Measurements from ENCODE around the gene CNBD2. TPM values are rescaled to one million over a fixed set of nuclear protein-coding genes. Genes with fewer than 3 reads are reported as not detected.
"Not testable (repeated sequence)": the region's sequence is repeated elsewhere in the genome, so short reads cannot be mapped to it uniquely, and the experiment has no call there.

CNBD2 gene
- total RNA-seq, 1 donor from 2014 or later: 3.1 TPM

GRCh38 chr20:36065427-36065998 lies 97.1 kb downstream of the CNBD2 start:
- Mint-ChIP-seq H3K36me3 (ENCODE audit: low read depth) (no peaks in the 10 kb centered on the region), H3K9me3 (peaks cover 5% of the 10 kb centered on the region), H3K27ac (no peak overlapping the region), H3K27me3 (peaks cover 29% of the 10 kb centered on the region), H3K4me1 (peaks cover 6% of the 10 kb centered on the region), H3K4me3 (peak overlapping the region; percentile 85)
- intact Hi-C loops (cut with micrococcal nuclease): loop anchor here (2.0 kb wide), 1 partner anchor 15 kb away; no protein-coding TSS in a partner anchor
- DNase-seq: peak; percentile 57

- Mint-ChIP-seq H3K36me3 (ENCODE audit: low read depth) (no peaks in the 10 kb centered on the region), H3K4me3 (no peak overlapping the region), H3K27me3 (peaks cover 29% of the 10 kb centered on the region), H3K27ac (no peak overlapping the region), H3K4me1 (peaks cover 6% of the 10 kb centered on the region), H3K9me3 (peaks cover 3% of the 10 kb centered on the region)
- no peak for DNase-seq
- intact Hi-C loops (cut with micrococcal nuclease): no loop called here
These were observed 98.4 kb downstream of the CNBD2 start for GRCh38 chr20:36066777-36067176.

GRCh38 chr20:36068526-36068925 lies 100.1 kb downstream of the CNBD2 start:
- H3K9me3 Mint-ChIP-seq; H3K27ac Mint-ChIP-seq; H3K4me1 Mint-ChIP-seq; H3K4me3 Mint-ChIP-seq; intact Hi-C loops (cut with micrococcal nuclease); DNase-seq; H3K36me3 Mint-ChIP-seq (ENCODE audit: low read depth): not testable (repeated sequence)
- peaks cover 28% of the 10 kb centered on the region for H3K27me3 Mint-ChIP-seq

- Mint-ChIP-seq H3K4me1 (peaks cover 2% of the 10 kb centered on the region), H3K4me3 (no peak overlapping the region), H3K36me3 (ENCODE audit: low read depth) (no peaks in the 10 kb centered on the region), H3K9me3 (no peaks in the 10 kb centered on the region), H3K27me3 (peaks cover 30% of the 10 kb centered on the region), H3K27ac (no peak overlapping the region)
- intact Hi-C loops (cut with micrococcal nuclease): no loop called here
- no peak for DNase-seq
These were observed 102.1 kb downstream of the CNBD2 start for GRCh38 chr20:36070451-36070850.

- H3K27ac Mint-ChIP-seq: no peak overlapping the region
- no peak for DNase-seq
- H3K36me3 Mint-ChIP-seq (ENCODE audit: low read depth): no peaks in the 10 kb centered on the region
- H3K4me3 Mint-ChIP-seq: no peak overlapping the region
- H3K9me3 Mint-ChIP-seq: no peaks in the 10 kb centered on the region
- peaks cover 30% of the 10 kb centered on the region for H3K27me3 Mint-ChIP-seq
- intact Hi-C loops (cut with micrococcal nuclease): no loop called here
- no peaks in the 10 kb centered on the region for H3K4me1 Mint-ChIP-seq
These were observed 103.5 kb downstream of the CNBD2 start for GRCh38 chr20:36071848-36072247.

- Mint-ChIP-seq H3K4me3 (no peak overlapping the region), H3K9me3 (no peaks in the 10 kb centered on the region), H3K36me3 (ENCODE audit: low read depth) (no peaks in the 10 kb centered on the region), H3K27me3 (peaks cover 34% of the 10 kb centered on the region), H3K27ac (no peak overlapping the region), H3K4me1 (no peaks in the 10 kb centered on the region)
- intact Hi-C loops (cut with micrococcal nuclease): no loop called here
- no peak for DNase-seq
These were observed 106.6 kb downstream of the CNBD2 start for GRCh38 chr20:36074983-36075382.

- H3K4me1 Mint-ChIP-seq; H3K9me3 Mint-ChIP-seq; H3K36me3 Mint-ChIP-seq (ENCODE audit: low read depth); H3K4me3 Mint-ChIP-seq; DNase-seq; intact Hi-C loops (cut with micrococcal nuclease); H3K27ac Mint-ChIP-seq: not testable (repeated sequence)
- peaks cover 22% of the 10 kb centered on the region for H3K27me3 Mint-ChIP-seq
These were observed 109.4 kb downstream of the CNBD2 start for GRCh38 chr20:36077762-36078161.

GRCh38 chr20:36079486-36079885 lies 111.1 kb downstream of the CNBD2 start:
- no peaks in the 10 kb centered on the region for H3K9me3 Mint-ChIP-seq
- no peaks in the 10 kb centered on the region for H3K36me3 Mint-ChIP-seq (ENCODE audit: low read depth)
- H3K27ac Mint-ChIP-seq: no peak overlapping the region
- DNase-seq: no peak
- no peak overlapping the region for H3K4me3 Mint-ChIP-seq
- intact Hi-C loops (cut with micrococcal nuclease): no loop called here
- H3K27me3 Mint-ChIP-seq: peaks cover 23% of the 10 kb centered on the region
- no peaks in the 10 kb centered on the region for H3K4me1 Mint-ChIP-seq

- H3K4me3 Mint-ChIP-seq; H3K36me3 Mint-ChIP-seq (ENCODE audit: low read depth); H3K9me3 Mint-ChIP-seq; H3K27ac Mint-ChIP-seq; intact Hi-C loops (cut with micrococcal nuclease); H3K4me1 Mint-ChIP-seq; DNase-seq: not testable (repeated sequence)
- H3K27me3 Mint-ChIP-seq: peaks cover 23% of the 10 kb centered on the region
These were observed 111.6 kb downstream of the CNBD2 start for GRCh38 chr20:36079984-36080383.

Other genes with a start within 250 kb of the CNBD2 start
- 352 and 354 TPM in 2 replicates for gene RBM39, start 226.3 kb upstream of the CNBD2 start, total RNA-seq
- 53.8 and 62.9 TPM in 2 replicates for gene PHF20, start 196.6 kb upstream of the CNBD2 start, total RNA-seq
- gene SCAND1, start 14.1 kb upstream of the CNBD2 start, total RNA-seq: 35.1 and 38.1 TPM in 2 replicates
- gene EPB41L1, start 186.2 kb downstream of the CNBD2 start, total RNA-seq: 0.09 and 0.19 TPM in 2 replicates

All from activated CD4-positive, alpha-beta T cell treated with anti-CD3 and anti-CD28 coated beads, Interleukin-2, amount 10 ng/mL, durations not matched to agents 24 days and 14 days (primary cell).